SK-N-SH (cell line): Measurements from ENCODE around the gene ANKFN1. TPM values are rescaled to one million over a fixed set of nuclear protein-coding genes. Genes with fewer than 3 reads are reported as not detected.

Experiments used
- CTCF ChIA-PET: fragments of 300-600, 350-600 bp; formaldehyde crosslinking; extraction: SDS; loops from one replicate; lab custom pipeline; 2021; lab: Yijun Ruan, JAX
- POLR2A ChIA-PET: fragments of 350-600 bp; sonication (Branson Sonifier 250); formaldehyde crosslinking; extraction: SDS; loops from one replicate; lab custom pipeline; 2020; ENCODE audit warnings: antibody characterized with exemption, inconsistent platforms; lab: Yijun Ruan, JAX
- DNase-seq: peaks from one replicate; pipeline ENCODE4 v3.0.0; 2012
- H2AFZ ChIP-seq: fragments of 200-600 bp; sonication (generic); 2 replicates; pipeline ENCODE4 v1.8.1; 2016; ENCODE audit warnings: antibody characterized with exemption, mild to moderate bottlenecking, low read depth
- H3F3A ChIP-seq: fragments of 200-600 bp; sonication (generic); replicated peaks from 2 replicates; pipeline ENCODE3; 2016; ENCODE audit warnings: antibody characterized with exemption, mild to moderate bottlenecking; ENCODE audit not compliant: insufficient read depth
- H3K27ac ChIP-seq, 2 experiments: fragments of 200-500 bp in 1 of 2; fragments of 200-600 bp in 1 of 2; sonication (Bioruptor generic) in 1 of 2; sonication (generic), shearing (Covaris generic) in 1 of 2; 2 replicates each; pipeline versions ENCODE4 v1.5.1 to v1.6.1; 2014 to 2016; ENCODE audit warnings: low read depth in 2 of 2, inconsistent platforms in 1 of 2, low read length in 1 of 2, mild to moderate bottlenecking in 1 of 2, mixed read lengths in 1 of 2
- H3K27me3 ChIP-seq: fragments of 200-600 bp; sonication (generic), shearing (Covaris generic); 2 replicates; pipeline ENCODE4 v1.6.1; 2016; ENCODE audit warnings: mixed run types; ENCODE audit not compliant: insufficient read depth
- H3K36me3 ChIP-seq, 2 experiments: fragments of 200-500 bp in 1 of 2; fragments of 200-600 bp in 1 of 2; sonication (Bioruptor generic) in 1 of 2; sonication (generic) in 1 of 2; replicated peaks in 1 of 2; 2 replicates each; pipeline versions ENCODE3 to v1.5.1; 2014 to 2016; ENCODE audit warnings: low read length in 1 of 2, mild to moderate bottlenecking in 1 of 2; ENCODE audit not compliant: insufficient read depth in 2 of 2, control insufficient read depth in 1 of 2
- H3K4me1 ChIP-seq, 2 experiments: fragments of 200-500 bp in 1 of 2; fragments of 200-600 bp in 1 of 2; sonication (Bioruptor generic) in 1 of 2; sonication (generic), shearing (Covaris generic) in 1 of 2; 2 replicates each; pipeline versions ENCODE4 v1.5.1 to v1.6.1; 2014 to 2016; ENCODE audit warnings: low read depth in 1 of 2, low read length in 1 of 2, mixed run types in 1 of 2; ENCODE audit not compliant: insufficient read depth in 2 of 2, control insufficient read depth in 1 of 2
- H3K4me2 ChIP-seq: fragments of 200-600 bp; sonication (generic), shearing (Covaris generic); 2 replicates; pipeline ENCODE4 v1.6.1; 2017; ENCODE audit warnings: mixed run types
- H3K4me3 ChIP-seq, 2 experiments: fragments of 200-500 bp in 1 of 2; fragments of 200-600 bp in 1 of 2; sonication (Bioruptor generic) in 1 of 2; sonication (generic), shearing (Covaris generic) in 1 of 2; 2 replicates each; pipeline versions ENCODE4 v1.5.1 to v1.8.1; 2014 to 2016; ENCODE audit warnings: low read depth in 2 of 2, inconsistent platforms in 1 of 2, low read length in 1 of 2, mild to moderate bottlenecking in 1 of 2, mixed read lengths in 1 of 2, moderate library complexity in 1 of 2
- H3K79me2 ChIP-seq: fragments of 200-600 bp; sonication (generic); 2 replicates; pipeline ENCODE4 v1.8.1; 2017; ENCODE audit warnings: mild to moderate bottlenecking; ENCODE audit not compliant: insufficient read depth
- H3K9ac ChIP-seq: fragments of 200-600 bp; sonication (generic); 2 replicates; pipeline ENCODE4 v1.6.1; 2017; ENCODE audit warnings: mixed run types
- H3K9me2 ChIP-seq: fragments of 200-600 bp; sonication (generic); 2 replicates; pipeline ENCODE4 v1.6.1; 2017; ENCODE audit warnings: mixed run types
- H3K9me3 ChIP-seq: fragments of 200-600 bp; sonication (generic); 2 replicates; pipeline ENCODE4 v1.6.1; 2017; ENCODE audit warnings: mixed run types, mild to moderate bottlenecking, moderate library complexity
- H4K20me1 ChIP-seq: fragments of 200-600 bp; sonication (generic); 2 replicates; pipeline ENCODE4 v1.6.1; 2017; ENCODE audit warnings: mild to moderate bottlenecking, mixed run types; ENCODE audit not compliant: insufficient read depth
- FOSL2 ChIP-seq: IDR thresholded peaks from 2 replicates; pipeline ENCODE4 v1.4.0; 2012; ENCODE audit warnings: low read depth, mild to moderate bottlenecking, moderate library complexity, borderline replicate concordance
- GATA2 ChIP-seq: sonication (generic); formaldehyde crosslinking; IDR thresholded peaks from 2 replicates; pipeline ENCODE4 v1.5.0; 2020; ENCODE audit warnings: mild to moderate bottlenecking, missing genetic modification reagents
- RFX5 ChIP-seq: IDR thresholded peaks from 2 replicates; pipeline ENCODE4 v1.6.1; 2012; ENCODE audit warnings: mild to moderate bottlenecking, improper control_type of control experiment, low read length
- SMC3 ChIP-seq: IDR thresholded peaks from 2 replicates; pipeline ENCODE4 v1.6.1; 2012; ENCODE audit warnings: low read depth, low read length, improper control_type of control experiment
- YY1 ChIP-seq: IDR thresholded peaks from 2 replicates; pipeline ENCODE4 v1.4.0; 2012; ENCODE audit warnings: low read depth, mild to moderate bottlenecking
- WGBS: methylation state at CpG from one replicate; pipeline ENCODE4 v1.1.6; 2017; ENCODE audit warnings: low lambda C conversion rate; 5-methylcytosine and 5-hydroxymethylcytosine counted together
- polyA plus RNA-seq, 3 experiments: library from polyadenylated mRNA; depleted of rRNA; stranded (reverse); fragments of >200 nt; gene quantifications; 2 replicates each; pipeline ENCODE4 v1.2.3, GENCODE V29; 2012
- TF ChIP-seq, protein P1 (sequence below): fragments of 200-600 bp; sonication (generic); IDR thresholded peaks from 2 replicates; pipeline ENCODE4 v1.6.1; 2017; ENCODE audit warnings: antibody characterized with exemption, mild to moderate bottlenecking, moderate library complexity
- TF ChIP-seq, protein P2 (sequence below): fragments of 150-350 bp; IDR thresholded peaks from 2 replicates; pipeline ENCODE4 v1.6.1; 2016; ENCODE audit warnings: mild to moderate bottlenecking, low read depth, low read length
- TF ChIP-seq, protein P3 (sequence below): IDR thresholded peaks from 2 replicates; pipeline ENCODE4 v1.6.1; 2012; ENCODE audit warnings: mild to moderate bottlenecking, low read depth, low read length, moderate library complexity
- TF ChIP-seq, protein P4 (sequence below): IDR thresholded peaks from 2 replicates; pipeline ENCODE4 v1.4.0; 2012; ENCODE audit warnings: low read depth, borderline replicate concordance

The ANKFN1 gene
- polyA plus RNA-seq, 1 of the 3 experiments (the other 2 are of a cell fraction) = 0.07 TPM

DNA sequence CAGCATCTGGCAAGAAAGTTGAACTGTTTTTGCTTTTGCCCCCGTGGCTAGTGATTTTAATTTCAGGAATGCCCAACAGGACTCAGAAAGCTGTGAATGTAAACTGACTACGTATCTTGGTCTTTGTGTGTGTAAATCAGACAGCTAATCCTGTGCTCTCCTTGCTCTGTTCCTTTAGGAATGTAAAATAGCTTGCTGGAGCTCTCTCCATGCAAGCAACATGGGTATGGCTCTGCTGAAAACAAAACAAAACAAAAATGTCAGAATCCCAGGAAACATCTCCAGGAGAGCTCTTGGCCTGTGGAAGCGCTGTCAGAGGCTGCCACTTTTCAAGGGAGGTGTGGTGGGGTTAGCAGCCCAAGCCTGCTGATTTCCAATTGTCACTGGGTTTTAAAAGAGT is 278.5 kb downstream of the ANKFN1 start:
- H4K20me1 ChIP-seq = no peaks in the 10 kb centered on the region
- no peak overlapping the region for H3K9ac ChIP-seq
- no peaks in the 10 kb centered on the region for H3F3A ChIP-seq
- no peak overlapping the region for H3K4me3 ChIP-seq
- peaks cover 9% of the 10 kb centered on the region; the same call in 1 of the 2 replicates for H3K27me3 ChIP-seq
- no peak overlapping the region for H2AFZ ChIP-seq
- H3K4me1 ChIP-seq = no peaks in the 10 kb centered on the region
- H3K27ac ChIP-seq = no peak overlapping the region
- POLR2A ChIA-PET = no interaction called here
- no peak for DNase-seq
- CTCF ChIA-PET = interaction anchor here (1.1 kb wide), 1 partner anchor 68 kb away, joined by 3 read pairs; no protein-coding TSS in a partner anchor
- H3K9me3 ChIP-seq = no peaks in the 10 kb centered on the region
- WGBS = 6% methylated on average over 3 of the region's 3 CpGs
- no peaks in the 10 kb centered on the region for H3K79me2 ChIP-seq
- H3K4me2 ChIP-seq = no peak overlapping the region
- H3K36me3 ChIP-seq = no peaks in the 10 kb centered on the region
- TF ChIP-seq, protein P1, sequence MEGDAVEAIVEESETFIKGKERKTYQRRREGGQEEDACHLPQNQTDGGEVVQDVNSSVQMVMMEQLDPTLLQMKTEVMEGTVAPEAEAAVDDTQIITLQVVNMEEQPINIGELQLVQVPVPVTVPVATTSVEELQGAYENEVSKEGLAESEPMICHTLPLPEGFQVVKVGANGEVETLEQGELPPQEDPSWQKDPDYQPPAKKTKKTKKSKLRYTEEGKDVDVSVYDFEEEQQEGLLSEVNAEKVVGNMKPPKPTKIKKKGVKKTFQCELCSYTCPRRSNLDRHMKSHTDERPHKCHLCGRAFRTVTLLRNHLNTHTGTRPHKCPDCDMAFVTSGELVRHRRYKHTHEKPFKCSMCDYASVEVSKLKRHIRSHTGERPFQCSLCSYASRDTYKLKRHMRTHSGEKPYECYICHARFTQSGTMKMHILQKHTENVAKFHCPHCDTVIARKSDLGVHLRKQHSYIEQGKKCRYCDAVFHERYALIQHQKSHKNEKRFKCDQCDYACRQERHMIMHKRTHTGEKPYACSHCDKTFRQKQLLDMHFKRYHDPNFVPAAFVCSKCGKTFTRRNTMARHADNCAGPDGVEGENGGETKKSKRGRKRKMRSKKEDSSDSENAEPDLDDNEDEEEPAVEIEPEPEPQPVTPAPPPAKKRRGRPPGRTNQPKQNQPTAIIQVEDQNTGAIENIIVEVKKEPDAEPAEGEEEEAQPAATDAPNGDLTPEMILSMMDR = no peak
- TF ChIP-seq YY1 = no peak
- no peak for TF ChIP-seq SMC3
- TF ChIP-seq RFX5 = no peak
- no peak for TF ChIP-seq GATA2 (CRISPR knock-in tag)
- TF ChIP-seq, protein P2, sequence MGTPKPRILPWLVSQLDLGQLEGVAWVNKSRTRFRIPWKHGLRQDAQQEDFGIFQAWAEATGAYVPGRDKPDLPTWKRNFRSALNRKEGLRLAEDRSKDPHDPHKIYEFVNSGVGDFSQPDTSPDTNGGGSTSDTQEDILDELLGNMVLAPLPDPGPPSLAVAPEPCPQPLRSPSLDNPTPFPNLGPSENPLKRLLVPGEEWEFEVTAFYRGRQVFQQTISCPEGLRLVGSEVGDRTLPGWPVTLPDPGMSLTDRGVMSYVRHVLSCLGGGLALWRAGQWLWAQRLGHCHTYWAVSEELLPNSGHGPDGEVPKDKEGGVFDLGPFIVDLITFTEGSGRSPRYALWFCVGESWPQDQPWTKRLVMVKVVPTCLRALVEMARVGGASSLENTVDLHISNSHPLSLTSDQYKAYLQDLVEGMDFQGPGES = no peak
- TF ChIP-seq, protein P3, sequence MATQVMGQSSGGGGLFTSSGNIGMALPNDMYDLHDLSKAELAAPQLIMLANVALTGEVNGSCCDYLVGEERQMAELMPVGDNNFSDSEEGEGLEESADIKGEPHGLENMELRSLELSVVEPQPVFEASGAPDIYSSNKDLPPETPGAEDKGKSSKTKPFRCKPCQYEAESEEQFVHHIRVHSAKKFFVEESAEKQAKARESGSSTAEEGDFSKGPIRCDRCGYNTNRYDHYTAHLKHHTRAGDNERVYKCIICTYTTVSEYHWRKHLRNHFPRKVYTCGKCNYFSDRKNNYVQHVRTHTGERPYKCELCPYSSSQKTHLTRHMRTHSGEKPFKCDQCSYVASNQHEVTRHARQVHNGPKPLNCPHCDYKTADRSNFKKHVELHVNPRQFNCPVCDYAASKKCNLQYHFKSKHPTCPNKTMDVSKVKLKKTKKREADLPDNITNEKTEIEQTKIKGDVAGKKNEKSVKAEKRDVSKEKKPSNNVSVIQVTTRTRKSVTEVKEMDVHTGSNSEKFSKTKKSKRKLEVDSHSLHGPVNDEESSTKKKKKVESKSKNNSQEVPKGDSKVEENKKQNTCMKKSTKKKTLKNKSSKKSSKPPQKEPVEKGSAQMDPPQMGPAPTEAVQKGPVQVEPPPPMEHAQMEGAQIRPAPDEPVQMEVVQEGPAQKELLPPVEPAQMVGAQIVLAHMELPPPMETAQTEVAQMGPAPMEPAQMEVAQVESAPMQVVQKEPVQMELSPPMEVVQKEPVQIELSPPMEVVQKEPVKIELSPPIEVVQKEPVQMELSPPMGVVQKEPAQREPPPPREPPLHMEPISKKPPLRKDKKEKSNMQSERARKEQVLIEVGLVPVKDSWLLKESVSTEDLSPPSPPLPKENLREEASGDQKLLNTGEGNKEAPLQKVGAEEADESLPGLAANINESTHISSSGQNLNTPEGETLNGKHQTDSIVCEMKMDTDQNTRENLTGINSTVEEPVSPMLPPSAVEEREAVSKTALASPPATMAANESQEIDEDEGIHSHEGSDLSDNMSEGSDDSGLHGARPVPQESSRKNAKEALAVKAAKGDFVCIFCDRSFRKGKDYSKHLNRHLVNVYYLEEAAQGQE = no peak
- TF ChIP-seq FOSL2 = no peak
- H3K9me2 ChIP-seq = no peaks in the 10 kb centered on the region

DNA sequence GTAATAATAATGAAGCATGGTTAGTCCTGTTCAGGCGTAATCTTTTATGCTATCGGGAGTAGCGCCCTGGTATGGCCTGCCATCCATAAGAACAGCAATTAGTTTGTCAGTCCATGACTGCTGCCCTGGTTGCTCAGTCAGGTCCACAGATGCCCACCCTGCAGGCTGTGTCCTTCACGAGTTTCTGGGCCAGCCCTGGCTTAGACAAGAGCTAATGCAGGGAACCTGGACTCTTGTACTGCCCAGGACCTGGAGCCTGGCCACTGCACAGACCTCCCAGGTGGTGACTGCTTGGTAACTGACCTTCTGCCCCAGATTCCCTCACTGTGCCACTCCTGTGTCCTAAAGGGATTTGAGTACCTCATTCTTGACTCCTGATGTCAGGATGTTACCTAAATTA is 279.2 kb downstream of the ANKFN1 start:
- TF ChIP-seq, protein P4, sequence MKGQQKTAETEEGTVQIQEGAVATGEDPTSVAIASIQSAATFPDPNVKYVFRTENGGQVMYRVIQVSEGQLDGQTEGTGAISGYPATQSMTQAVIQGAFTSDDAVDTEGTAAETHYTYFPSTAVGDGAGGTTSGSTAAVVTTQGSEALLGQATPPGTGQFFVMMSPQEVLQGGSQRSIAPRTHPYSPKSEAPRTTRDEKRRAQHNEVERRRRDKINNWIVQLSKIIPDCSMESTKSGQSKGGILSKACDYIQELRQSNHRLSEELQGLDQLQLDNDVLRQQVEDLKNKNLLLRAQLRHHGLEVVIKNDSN = no peak
- H3F3A ChIP-seq = no peaks in the 10 kb centered on the region
- peaks cover 9% of the 10 kb centered on the region; the same call in 1 of the 2 replicates for H3K27me3 ChIP-seq
- POLR2A ChIA-PET = no interaction called here
- CTCF ChIA-PET = no interaction called here
- WGBS = 34% methylated on average over 4 of the region's 4 CpGs
- H3K36me3 ChIP-seq = no peaks in the 10 kb centered on the region
- no peak for DNase-seq
- H3K27ac ChIP-seq = no peak overlapping the region
- H3K4me3 ChIP-seq = no peak overlapping the region
- no peaks in the 10 kb centered on the region for H3K9me2 ChIP-seq
- no peak overlapping the region for H2AFZ ChIP-seq
- H3K79me2 ChIP-seq = no peaks in the 10 kb centered on the region
- no peaks in the 10 kb centered on the region for H3K9me3 ChIP-seq
- no peak overlapping the region for H3K9ac ChIP-seq
- no peaks in the 10 kb centered on the region for H3K4me1 ChIP-seq
- H4K20me1 ChIP-seq = no peaks in the 10 kb centered on the region
- no peak overlapping the region for H3K4me2 ChIP-seq
